ENCODE results near the gene PELI2. TPM values are rescaled to one million over a fixed set of nuclear protein-coding genes. Genes with fewer than 3 reads are reported as not detected.
A peak's percentile ranks its signal among the peaks of the same experiment; 100 is the strongest.

The PELI2 gene
- total RNA-seq, 1 experiment from 2014 or later = 9.3 TPM

DNA sequence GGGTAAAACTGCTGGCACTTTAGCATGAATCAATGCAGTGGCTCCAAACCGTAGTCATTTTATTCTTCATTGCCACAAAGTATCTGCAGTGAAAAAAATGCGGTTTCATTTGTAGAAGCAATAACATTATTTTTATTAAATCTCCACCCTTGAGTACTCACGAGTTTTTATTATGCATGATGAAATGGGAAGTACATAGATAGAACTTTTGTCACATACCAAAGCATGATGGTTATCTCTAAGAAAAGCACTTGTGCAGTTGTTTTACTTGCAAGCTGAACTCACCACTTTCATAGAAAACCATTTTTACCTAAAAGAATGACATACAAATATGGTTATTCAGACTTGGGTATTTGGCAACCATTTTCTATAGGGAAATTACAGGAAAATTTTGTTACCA is 90.3 kb downstream of the PELI2 start:
- DNase-seq = no peak
- Histone ChIP-seq H3K4me3 (no peak overlapping the region), H3K27me3 (no peaks in the 10 kb centered on the region), H3K4me1 (no peaks in the 10 kb centered on the region), H3K9me3 (replicated peaks) (no peaks in the 10 kb centered on the region), H3K36me3 (no peaks in the 10 kb centered on the region), H3K27ac (no peak overlapping the region)

DNA sequence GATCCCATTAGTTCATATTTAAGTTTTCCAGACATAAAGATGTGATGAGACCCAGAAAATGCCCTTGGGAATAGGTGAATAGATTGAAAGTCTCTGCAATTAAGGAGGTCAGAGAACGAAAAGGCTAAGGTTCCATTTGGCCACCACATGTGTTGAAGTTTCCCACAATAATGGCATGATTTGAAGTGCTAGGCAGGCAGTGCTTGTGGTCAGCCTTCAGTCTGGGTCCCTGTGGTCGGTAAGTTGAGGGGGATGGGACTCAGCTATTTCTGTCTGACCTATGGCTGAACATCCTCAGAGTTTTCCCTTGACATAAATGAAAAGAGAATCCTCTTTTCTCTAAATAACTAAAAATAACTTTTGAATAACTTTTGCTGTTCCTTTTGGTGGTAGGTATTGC is 92.4 kb downstream of the PELI2 start:
- Histone ChIP-seq H3K27ac (no peak overlapping the region), H3K27me3 (no peaks in the 10 kb centered on the region), H3K36me3 (no peaks in the 10 kb centered on the region), H3K4me1 (no peaks in the 10 kb centered on the region), H3K9me3 (replicated peaks) (no peaks in the 10 kb centered on the region), H3K4me3 (no peak overlapping the region)
- no peak for DNase-seq

DNA sequence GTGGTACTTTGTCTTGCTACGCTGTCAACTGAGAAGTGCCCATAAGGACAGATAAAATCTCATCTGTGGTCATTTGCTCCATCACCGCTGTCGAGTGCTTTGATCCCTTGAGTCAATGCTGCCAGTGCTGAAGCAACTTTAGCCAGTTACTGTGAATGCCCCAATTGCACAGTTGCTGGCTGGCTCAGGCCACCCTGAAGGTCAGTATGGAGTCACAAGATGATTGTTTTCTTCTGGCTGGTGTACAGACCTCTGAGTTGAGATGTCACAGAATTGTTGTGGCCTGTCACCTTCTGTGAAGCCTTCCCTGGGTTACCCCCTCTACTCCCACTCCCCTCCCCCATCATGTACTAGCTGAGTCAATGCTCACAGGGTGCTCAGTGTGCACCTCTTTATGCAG is 92.9 kb downstream of the PELI2 start:
- H3K4me3 ChIP-seq = no peak overlapping the region
- H3K4me1 ChIP-seq = no peaks in the 10 kb centered on the region
- no peak for DNase-seq
- no peaks in the 10 kb centered on the region for H3K27me3 ChIP-seq
- H3K36me3 ChIP-seq = no peaks in the 10 kb centered on the region
- H3K9me3 ChIP-seq (replicated peaks) = no peaks in the 10 kb centered on the region
- no peak overlapping the region for H3K27ac ChIP-seq

DNA sequence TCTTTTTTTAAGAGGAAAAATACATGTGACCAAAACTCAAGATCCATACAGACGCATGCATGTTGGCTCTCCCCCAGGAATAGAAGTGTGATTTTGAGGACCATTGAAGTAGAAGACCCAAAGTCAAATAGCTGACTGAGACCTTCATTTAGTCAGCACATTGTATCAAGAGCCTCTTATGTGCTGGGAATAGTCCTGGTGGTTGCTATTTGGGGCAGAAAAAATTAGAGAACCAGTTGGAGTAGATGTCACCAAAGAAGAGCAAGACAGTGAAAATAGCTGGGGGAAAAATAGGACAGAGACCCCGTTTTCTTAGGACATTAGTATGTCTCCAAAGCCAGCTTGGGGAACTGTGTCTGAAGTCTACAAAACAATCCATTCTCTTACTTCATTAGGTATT is 93.6 kb downstream of the PELI2 start:
- no peaks in the 10 kb centered on the region for H3K27me3 ChIP-seq
- H3K9me3 ChIP-seq (replicated peaks) = no peaks in the 10 kb centered on the region
- no peak overlapping the region for H3K27ac ChIP-seq
- H3K36me3 ChIP-seq = no peaks in the 10 kb centered on the region
- no peak for DNase-seq
- H3K4me1 ChIP-seq = peaks cover 6% of the 10 kb centered on the region; the same call in 1 of the 2 replicates
- H3K4me3 ChIP-seq = no peak overlapping the region

DNA sequence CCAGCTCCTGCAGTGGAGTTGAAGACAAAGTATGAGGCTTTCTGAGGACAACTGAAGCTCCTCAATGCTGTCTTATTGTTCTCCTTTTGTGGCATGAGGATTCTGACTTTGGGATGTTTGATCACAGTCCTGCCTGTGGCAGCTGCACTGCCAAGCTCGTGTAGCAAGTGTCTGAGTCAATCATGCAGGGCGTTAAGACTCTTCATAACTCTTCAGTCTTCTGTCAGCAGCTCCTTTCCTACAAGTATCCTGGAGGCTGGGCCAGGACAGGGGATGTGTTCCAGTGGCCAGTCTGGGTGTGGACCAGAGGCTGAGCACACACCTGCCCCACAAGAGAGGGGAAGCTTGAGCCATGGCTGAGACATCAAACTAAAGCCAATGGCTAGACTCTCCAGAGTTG is 94.3 kb downstream of the PELI2 start:
- H3K27me3 ChIP-seq = no peaks in the 10 kb centered on the region
- DNase-seq = no peak
- no peak overlapping the region for H3K27ac ChIP-seq
- no peaks in the 10 kb centered on the region for H3K36me3 ChIP-seq
- no peak overlapping the region for H3K4me3 ChIP-seq
- H3K4me1 ChIP-seq = peaks cover 6% of the 10 kb centered on the region; the same call in 1 of the 2 replicates
- H3K9me3 ChIP-seq (replicated peaks) = no peaks in the 10 kb centered on the region

DNA sequence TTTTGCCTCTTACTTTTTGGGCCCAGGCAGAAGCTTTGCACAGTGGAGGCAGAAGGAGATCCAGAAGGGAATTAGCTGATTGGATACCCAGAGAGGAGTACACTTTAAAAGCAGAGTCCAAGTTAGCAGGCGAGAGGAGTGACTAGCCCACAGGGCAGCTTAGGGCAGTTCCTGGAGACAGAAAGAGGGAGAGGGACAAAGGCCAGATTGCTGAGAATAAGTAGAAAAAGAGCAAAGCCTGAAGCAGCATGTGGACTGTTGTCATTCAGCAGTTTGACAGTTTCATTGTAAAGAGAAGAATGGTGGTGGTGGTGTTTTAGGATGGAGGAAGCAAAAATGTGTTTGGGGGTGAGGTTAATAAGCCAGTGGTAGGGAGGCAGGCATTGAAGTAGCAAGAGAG is 95.1 kb downstream of the PELI2 start:
- H3K27ac ChIP-seq = no peak overlapping the region
- H3K36me3 ChIP-seq = no peaks in the 10 kb centered on the region
- H3K4me1 ChIP-seq = peaks cover 6% of the 10 kb centered on the region; the same call in 1 of the 2 replicates
- DNase-seq = no peak
- no peak overlapping the region for H3K4me3 ChIP-seq
- H3K27me3 ChIP-seq = no peaks in the 10 kb centered on the region
- no peaks in the 10 kb centered on the region for H3K9me3 ChIP-seq (replicated peaks)

DNA sequence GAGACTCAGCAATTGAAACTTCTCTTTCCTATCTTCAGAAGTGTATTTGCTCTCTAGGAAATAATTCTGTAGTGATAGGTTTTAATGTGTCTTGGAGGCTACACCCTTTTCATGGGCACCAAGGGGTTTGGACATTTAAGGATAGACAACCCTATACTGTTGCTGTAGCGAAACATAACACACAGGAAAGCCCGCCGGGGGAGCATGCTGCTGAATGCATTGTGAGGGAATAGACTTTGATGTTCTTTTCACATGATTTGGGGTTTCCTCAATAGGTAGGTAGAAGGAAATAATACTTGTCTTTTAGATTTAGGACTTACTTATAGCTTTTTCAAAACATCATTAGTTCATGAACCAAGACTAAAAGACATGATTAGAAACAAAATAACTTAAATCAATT is 97.0 kb downstream of the PELI2 start:
- Histone ChIP-seq H3K36me3 (no peaks in the 10 kb centered on the region), H3K27ac (no peak overlapping the region), H3K27me3 (no peaks in the 10 kb centered on the region), H3K9me3 (replicated peaks) (no peaks in the 10 kb centered on the region), H3K4me1 (peaks cover 6% of the 10 kb centered on the region; the same call in 1 of the 2 replicates), H3K4me3 (no peak overlapping the region)
- no peak for DNase-seq

DNA sequence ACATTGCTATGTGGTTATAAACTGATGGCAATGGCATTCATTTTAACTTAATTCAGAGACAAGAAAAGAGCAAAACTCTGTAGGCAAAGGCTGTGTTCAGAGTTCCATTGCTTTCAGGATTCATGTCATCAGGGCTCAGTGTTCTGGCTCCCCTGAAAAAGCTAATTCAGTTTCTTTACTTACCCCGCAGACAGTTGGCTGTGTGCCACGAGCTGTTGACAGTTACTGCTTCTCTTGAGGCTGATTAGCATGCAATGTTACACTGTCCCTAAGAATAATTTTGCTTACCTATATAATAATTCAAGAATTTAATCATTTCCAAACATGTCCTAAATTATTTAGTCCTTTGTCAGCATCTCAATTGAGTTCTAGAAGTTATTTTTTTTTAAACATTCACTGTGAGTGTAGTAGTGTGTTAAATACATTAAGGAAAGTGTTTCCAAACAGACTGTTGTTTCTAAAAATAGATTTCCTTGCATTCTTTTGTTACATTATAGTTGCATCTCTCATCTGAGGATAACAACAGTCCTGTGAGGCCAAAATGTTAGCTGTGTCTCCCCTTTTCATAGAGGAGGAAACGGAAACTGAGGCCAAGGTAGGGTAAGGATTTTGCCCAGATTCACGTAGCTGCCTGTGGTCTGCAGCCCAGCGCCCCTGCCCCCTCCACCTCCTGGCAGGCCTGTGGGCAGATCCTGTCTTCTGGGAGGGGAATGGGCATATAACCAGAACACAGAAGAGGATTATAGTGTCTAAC is 98.6 kb downstream of the PELI2 start:
- H3K4me3 ChIP-seq = no peak overlapping the region
- no peaks in the 10 kb centered on the region for H3K27me3 ChIP-seq
- DNase-seq = peak; percentile 39 to 49
- H3K4me1 ChIP-seq = peaks cover 6% of the 10 kb centered on the region; the same call in 1 of the 2 replicates
- H3K27ac ChIP-seq = no peak overlapping the region
- H3K36me3 ChIP-seq = no peaks in the 10 kb centered on the region
- H3K9me3 ChIP-seq (replicated peaks) = no peaks in the 10 kb centered on the region

DNA sequence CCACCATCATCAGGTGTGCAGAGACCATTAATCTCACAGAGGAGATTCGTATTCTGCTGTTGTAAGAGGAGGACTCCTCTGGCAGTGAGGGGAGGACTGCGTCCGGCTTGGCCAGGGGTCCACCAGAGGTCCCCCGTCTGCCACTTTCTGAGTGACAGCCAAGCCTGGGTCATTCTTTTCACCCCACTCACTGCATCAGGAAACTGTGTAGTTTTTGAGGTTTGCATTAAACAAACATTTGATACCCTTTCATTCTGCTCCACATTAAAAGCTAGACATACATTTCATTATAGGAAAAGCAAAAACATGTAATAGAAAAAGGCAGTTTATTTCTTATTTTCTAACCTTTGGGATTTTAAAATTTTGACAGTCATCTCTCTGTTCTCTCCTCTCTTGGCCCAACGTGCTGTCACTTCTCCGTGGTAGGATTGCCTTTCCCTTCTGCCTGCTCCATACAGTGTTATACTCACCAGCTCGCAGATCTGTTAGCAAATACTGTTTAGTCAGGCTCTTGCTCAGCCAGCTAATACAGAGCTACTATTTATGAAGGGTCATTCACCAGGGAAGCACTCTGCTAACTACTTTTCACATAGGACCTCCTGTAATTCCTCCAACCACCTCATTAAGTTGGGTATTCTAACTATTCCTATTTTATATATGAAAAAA is 99.3 kb downstream of the PELI2 start:
- no peak for DNase-seq
- no peaks in the 10 kb centered on the region for H3K36me3 ChIP-seq
- H3K4me3 ChIP-seq = no peak overlapping the region
- H3K4me1 ChIP-seq = peaks cover 6% of the 10 kb centered on the region; the same call in 1 of the 2 replicates
- H3K27ac ChIP-seq = no peak overlapping the region
- no peaks in the 10 kb centered on the region for H3K9me3 ChIP-seq (replicated peaks)
- H3K27me3 ChIP-seq = no peaks in the 10 kb centered on the region

DNA sequence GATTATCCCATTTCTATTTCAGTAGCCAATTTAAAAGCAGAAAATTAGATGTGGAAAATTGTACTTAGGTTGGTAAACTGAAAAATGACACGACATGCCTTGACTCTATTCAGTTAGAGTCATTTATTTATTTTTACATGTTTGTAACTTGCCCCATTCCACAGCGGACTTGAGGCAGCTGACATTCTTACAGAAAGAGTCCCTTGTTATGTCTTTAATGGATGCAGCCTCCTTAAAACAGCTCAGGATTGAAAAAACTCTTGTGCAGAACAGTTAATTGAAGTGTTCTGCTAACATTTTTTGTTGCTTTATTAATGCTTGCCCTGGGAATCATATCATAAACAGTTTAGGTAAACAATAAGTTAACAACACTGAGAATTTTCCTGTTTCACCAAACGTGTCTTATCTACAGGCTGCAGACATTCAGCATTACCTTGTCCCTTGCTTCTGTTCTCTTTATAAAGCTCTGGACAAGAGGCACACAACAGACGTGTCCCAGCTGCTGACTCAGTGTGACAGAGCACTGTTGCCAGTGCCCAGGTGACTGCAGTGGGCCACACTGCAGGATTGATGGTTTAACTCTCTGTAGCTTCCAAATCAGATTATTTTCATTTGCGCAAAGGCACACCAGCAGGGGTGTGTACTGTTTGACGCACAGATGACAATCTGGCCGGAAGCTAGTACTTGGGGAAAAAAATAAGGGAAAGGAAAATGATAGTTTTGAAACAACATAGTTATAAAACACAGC is 101.6 kb downstream of the PELI2 start:
- Histone ChIP-seq H3K4me1 (peaks cover 6% of the 10 kb centered on the region; the same call in 1 of the 2 replicates), H3K4me3 (no peak overlapping the region), H3K36me3 (no peaks in the 10 kb centered on the region), H3K27me3 (no peaks in the 10 kb centered on the region), H3K27ac (no peak overlapping the region), H3K9me3 (replicated peaks) (no peaks in the 10 kb centered on the region)
- no peak for DNase-seq

DNA sequence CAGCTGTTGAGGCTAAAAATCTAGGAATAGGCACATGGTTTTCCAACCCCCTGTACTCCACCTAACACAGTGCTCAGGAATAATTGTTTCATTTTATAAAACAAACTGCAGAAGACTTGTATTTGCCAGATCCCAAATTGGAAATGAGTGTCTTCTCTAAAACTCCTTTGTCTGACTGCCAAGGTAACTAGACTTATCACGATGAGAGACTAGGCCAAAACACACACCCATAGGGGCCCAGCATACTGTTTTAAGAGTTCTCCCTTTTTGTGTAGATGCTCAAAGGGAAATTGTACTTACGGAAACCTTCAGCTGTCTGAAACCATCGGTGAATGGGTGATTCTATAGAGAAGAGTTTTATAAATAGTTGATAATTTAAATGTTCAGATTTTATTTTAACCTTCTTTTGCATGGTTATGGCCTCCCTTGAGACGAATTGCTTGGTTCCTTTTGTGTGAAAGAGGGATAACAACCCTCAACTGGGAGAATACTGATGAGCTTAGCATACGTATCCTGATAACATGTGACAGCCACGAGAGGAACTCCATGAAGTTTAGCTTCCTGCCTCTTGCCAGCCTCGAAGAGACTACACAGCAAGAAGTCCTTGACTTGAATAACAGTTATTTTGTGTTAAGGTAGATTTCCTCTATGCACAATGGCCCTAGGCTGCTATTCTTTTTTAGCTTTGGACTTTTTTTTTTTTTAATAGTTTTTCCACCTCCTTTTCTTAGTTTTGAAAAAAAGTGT is 103.3 kb downstream of the PELI2 start:
- DNase-seq = no peak
- Histone ChIP-seq H3K27ac (no peak overlapping the region), H3K4me3 (no peak overlapping the region), H3K27me3 (no peaks in the 10 kb centered on the region), H3K4me1 (peaks cover 3% of the 10 kb centered on the region; the same call in 1 of the 2 replicates), H3K9me3 (replicated peaks) (no peaks in the 10 kb centered on the region), H3K36me3 (no peaks in the 10 kb centered on the region)

DNA sequence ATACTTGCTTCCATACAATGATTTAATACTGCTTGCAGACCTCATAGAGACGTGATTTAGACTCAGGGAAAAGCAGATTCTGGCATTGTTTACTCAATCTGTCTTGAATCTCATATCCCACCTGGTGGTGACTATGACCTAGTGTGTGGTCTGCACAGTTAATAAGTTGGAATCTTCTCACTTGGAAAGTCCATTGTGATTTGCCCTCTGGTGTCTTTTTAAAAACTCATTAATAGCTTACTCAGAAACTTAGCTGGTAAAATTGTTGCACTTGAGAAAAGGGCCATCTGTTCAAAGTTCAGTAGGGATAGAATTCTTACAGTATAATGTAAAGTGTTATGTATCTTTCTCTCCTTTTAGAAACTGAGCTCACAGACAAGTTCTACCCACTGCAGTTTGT is 106.0 kb downstream of the PELI2 start:
- no peaks in the 10 kb centered on the region; the same call in 1 of the 2 replicates for H3K4me1 ChIP-seq
- DNase-seq = peak in 1 of 2 experiments; percentile 27
- H3K27me3 ChIP-seq = no peaks in the 10 kb centered on the region
- H3K9me3 ChIP-seq (replicated peaks) = no peaks in the 10 kb centered on the region
- no peak overlapping the region for H3K27ac ChIP-seq
- H3K36me3 ChIP-seq = no peaks in the 10 kb centered on the region
- no peak overlapping the region for H3K4me3 ChIP-seq

DNA sequence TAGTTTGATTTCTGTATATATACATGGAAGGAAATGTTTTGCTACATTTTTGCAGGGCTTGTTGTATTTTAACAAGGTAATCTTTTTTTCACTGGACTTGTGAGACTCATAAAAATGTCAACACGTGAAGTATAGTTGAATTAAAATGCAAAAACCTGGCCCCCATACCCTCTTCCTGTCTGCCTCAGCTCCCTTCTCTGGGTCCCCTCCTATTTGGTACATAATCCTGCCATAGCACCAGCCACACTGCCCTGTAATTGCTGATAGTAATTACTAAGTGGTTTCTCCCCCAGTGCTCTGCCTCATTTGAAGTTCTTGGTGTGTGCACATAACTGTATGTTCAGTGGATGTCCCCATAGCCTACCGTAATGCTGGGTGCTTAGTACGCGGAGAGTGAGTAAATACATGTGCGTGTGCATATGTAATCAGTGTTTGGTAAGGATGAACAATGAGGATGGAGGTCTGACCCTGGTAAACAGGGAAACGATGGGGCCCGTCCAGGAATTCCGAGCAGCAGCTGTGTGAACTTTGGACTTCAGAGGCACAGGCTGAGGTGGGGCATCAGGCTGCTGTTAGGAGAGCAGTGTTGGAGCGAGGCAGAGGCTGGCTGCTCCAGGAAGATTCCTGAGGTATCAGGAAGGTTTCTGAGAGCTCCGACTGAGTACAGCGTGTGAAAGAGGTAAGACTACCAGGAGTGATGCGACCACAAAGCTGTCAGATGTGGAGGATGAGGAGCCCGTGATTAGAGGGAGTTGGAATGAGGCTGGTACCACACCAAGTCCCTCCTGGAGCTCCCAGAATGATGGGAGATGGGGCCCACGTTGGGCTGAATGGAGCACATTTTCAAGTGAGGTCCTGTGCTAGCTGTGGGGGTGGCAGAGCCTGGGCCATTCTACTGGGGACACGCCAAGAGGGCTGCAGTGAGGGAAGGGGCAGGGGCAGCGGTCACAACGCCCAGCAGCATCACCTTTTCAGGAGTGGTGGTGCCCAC is 106.8 kb downstream of the PELI2 start:
- Histone ChIP-seq H3K9me3 (replicated peaks) (no peaks in the 10 kb centered on the region), H3K4me1 (no peaks in the 10 kb centered on the region; the same call in 1 of the 2 replicates), H3K4me3 (no peak overlapping the region), H3K27ac (no peak overlapping the region), H3K27me3 (no peaks in the 10 kb centered on the region), H3K36me3 (no peaks in the 10 kb centered on the region)
- no peak for DNase-seq

Measured in SJCRH30 (cell line).